ENCODE data around the gene SOX8.
A peak's percentile ranks its signal among the peaks of the same experiment; 100 is the strongest.
"Not testable (repeated sequence)": the region's sequence is repeated elsewhere in the genome, so short reads cannot be mapped to it uniquely, and the experiment has no call there.

Gene SOX8

DNA sequence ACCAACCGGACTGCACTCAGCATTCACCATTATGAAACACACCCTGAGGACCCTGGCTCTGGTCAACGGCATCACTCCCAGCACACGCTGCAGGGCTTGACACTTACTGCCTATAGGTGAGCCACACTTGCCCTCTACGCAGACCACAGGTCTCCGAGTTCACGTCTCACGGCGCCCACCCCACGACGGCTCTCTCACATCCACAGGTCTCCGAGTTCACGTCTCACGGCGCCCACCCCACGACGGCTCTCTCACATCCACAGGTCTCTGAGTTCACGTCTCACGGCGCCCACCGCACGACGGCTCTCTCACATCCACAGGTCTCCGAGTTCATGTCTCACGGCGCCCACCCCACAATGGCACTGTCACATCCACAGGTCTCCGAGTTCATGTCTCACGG lies 25.8 kb upstream of the SOX8 start:
- DNase-seq (ENCODE audit: low spot score) = not testable (repeated sequence)

GRCh38 chr16:959232-960040 lies 22.1 kb upstream of the SOX8 start:
- no peak for DNase-seq (ENCODE audit: low spot score)

DNA sequence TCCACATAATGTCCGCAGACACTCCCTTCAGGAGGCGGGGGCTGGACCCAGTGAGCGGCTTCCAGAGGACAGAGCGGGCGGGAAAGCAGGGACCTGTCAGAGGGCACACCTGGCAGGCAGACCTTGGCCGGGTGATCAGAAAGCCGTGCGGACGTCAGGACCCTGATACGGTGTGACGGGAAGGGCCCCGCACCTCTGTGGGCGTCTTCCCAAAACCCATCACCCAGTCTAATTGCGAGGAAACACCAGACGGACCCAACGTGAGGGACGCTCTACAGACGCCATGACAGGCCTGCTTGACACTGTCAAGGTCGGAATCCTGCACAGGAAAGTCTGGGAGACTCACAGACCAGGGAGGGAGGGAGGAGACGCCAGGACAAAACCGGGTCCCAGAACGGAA lies 19.2 kb upstream of the SOX8 start:
- no peak for DNase-seq (ENCODE audit: low spot score)

DNA sequence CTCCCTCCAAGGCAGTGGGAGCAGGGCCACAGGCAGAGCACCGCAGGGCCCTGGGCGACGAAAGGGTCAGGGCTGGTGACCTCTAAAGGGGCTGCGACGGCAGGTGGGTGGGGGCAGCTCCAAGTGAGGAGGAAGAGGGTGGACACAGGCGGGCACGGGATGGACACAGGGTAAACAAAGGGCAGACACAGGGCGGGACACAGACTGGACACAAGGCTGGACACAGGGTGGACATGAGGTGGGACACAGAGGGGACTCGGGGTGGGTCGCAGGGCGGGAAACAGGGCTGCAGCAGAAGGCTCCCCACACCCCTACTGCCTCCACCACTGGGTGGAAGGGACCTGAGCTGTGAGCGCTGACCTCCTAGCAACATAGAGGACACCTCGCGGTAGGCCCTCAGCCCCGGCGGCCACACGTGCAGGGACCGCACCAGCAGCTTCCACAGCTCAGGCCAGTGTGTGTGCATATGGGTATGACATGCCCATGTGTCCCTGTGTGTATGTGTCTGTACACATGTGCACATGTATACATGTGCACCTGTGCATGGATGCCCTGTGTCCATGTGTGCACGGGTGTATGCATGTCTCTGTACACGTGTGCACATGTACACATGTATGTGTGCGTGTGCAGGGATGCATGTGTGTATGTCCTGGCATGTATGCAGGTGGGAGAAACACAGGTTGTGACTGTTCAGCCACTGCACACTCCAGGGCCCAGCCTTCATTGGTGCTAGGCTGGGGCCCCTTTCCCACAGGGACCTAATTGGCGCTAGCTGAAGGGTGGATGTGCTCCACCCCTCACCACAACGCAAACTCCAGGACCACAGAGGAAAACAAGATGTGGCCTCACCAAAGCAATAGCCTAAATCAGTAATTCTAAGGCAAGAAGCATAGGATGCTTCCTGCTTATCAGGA lies 18.4 kb upstream of the SOX8 start:
- no peak for DNase-seq (ENCODE audit: low spot score)

DNA sequence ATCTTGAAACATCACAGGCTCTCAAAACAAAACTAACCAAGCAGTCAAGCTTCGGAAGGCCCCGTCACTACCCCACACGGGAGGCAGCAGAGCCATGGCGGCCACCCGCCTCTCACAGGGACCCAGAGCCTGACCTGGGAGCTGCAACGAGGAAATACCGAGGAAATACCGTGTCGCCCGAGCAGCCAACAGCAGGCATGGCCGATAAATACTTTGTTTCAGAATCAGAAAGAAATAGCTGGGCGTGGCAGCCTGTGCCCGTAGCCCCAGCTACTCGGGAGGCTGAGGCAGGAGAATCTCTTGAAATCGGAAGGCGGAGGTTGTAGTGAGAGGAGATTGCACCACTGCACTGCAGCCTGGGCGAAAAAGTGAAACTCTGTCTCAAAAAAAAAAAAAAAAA lies 17.7 kb upstream of the SOX8 start:
- no peak for DNase-seq (ENCODE audit: low spot score)

DNA sequence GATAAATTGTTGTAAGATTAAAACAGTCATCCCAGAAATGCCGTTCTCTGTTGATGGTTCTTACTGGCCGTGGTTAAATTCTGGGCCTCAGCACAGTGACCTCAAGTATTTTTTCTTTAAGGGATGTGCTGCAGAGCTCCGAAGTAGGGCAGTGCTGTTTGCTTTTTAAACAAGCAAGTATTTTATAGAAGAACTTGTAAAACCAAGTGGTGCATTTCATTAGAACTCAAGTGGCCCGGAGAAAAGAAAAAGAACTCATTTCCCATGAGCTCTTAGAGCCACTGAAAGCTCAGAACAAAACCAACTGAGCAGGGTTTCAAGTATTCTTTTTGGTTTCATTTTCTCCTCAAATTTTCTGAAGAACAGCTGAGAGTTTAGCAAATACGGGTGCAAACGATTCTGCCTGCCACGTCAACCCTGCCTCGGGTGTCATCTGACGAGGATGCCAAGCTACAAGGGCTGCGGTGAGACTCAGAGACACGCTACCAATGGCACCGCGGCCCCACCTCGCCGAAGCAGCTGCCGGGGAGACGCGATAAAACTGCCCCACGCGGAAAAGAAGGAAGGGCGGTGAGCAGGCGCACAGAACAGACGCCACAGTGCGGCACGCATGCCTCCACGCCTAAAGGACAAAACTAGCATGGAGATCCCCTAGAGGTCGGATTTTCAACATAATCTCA lies 17.1 kb upstream of the SOX8 start:
- DNase-seq (ENCODE audit: low spot score) = no peak

DNA sequence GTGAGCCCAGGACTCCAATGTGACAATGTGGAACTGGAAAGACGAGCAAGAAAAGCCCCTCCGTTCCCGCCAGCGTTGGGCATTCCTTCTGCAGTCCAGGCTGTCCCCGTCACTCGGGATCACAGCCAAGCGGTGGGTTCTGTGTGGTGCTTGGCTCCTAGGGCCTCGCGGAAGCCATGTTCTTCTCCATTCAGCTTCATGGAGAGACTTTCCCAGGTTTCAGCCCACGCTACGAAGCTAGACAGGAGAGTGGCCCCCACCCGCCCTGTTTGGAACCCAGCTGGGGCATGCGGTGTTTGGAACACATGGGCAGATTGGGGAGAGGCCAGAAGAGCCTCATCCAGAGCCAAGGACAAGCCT lies 16.6 kb upstream of the SOX8 start:
- DNase-seq (ENCODE audit: low spot score) = no peak

DNA sequence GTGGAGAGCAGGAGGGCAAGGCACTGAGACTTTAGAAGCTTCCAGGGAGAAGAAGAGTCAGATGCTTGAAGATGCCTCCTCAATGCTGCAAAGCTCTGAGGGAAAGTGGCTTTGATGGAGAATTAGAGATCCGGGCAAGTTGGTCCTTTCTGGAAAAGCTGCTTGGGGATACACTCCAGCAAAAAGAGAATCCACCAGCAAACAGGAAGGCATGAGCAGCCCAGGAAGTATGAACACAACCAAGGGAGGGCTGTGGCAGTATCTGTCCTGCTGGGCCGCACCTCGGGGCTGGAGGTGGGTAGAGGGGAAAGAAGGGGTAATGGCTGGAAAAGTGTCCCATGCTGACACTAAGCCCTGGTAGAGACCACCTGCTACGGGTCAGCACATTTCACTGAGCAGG lies 16.1 kb upstream of the SOX8 start:
- no peak for DNase-seq (ENCODE audit: low spot score)

DNA sequence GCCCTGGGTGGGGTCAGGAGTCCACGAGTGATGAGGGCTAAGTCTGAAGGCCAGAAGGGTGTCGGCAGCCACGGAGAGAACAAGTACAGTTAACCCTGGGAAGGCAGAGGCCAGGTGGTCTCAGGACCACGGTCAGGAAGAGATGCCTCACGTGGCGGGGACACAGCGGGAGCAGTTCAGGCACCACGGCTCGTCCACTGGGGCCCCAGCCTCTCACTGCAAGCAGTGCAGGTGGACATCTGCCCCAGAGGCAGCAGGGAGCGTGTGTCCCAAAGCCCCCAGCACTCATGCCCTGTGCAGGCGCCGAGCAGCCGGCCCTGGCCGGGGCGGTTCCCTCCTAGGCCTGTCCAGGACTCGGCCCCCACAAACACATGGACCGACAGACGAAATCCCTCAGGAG lies 15.5 kb upstream of the SOX8 start:
- DNase-seq (ENCODE audit: low spot score) = no peak

GRCh38 chr16:966505-966904 lies 15.1 kb upstream of the SOX8 start:
- DNase-seq (ENCODE audit: low spot score) = no peak

- DNase-seq (ENCODE audit: low spot score) = no peak
Observed at GRCh38 chr16:967077-967541, 14.5 kb upstream of the SOX8 start.

DNA sequence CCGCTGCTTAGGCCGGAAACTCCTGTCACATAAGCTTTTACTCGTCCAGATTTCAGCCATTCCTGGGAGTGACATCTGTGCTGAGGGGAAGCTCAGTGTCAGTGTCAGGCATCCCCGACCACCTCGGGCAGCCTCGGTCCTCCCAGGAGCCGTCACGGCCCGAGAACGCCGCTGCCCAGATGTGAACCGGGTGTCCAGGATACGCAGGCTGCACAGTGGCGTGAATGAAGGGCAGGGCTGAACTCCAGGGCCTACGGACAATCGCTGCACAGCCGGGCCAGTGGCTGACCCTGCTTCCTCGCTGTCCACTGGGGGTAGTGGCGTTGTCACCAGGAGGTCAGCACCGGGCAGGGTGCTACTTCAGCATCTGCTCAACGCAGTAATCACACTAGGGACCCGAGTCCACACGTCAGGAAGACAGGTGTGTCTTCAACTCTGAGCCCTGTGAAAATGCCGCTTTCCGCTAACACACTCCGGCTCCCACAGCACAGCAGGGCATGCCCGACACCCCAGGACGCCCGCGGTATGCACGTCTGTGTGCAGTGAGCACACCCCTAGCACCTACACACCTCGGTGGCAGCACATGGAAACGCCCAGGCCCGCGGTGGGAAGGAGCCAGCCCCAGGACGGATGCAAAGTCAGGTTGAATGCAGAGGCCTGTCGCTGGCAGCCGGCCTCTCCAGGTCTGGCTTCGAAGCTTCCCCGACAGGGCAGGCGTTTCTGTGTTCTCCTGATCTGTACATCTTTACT lies 13.8 kb upstream of the SOX8 start:
- DNase-seq (ENCODE audit: low spot score) = no peak

- no peak for DNase-seq (ENCODE audit: low spot score)
Observed at GRCh38 chr16:968620-969019, 12.9 kb upstream of the SOX8 start.

DNA sequence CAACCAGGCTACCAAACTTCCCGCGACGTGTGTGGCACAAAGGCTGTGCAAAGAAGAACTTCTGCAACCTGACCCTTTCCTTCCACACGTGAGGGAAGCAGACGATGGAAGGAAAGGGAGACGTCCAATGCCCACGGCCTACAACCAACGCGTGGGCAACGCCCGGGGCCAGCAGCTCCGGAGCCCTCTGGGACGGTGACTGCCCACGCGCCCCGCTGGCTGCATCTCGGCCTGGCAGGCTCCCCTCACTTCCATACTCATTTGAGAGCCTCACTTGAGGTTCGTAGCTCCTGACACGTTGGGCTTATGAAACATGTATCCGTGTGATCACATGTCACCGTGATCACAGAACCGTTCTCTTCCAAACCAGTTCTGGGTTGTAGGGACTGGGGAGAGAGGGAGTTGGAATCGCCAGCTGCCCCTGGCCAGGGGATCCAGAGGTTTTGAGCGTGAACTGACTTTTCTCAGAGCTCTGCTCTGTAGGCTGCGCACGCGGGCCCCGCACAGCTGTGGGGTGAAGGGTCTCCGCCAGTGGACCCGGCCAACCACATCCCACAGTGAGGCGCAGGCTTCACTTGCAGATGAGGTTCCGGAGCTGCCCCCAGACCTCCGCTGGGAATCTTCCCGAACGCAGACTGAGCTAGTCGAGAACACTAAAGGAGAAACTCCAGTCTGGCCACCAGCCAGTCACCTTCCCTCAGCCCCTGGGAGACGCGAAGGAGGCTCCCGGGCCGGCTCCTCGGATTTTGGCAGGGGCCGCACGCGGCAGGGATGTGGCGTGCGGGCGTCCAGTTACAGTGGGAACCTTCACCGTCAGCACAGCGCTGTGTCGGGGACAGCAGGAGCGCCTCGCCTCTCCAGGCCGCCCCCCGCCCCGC lies 11.8 kb upstream of the SOX8 start:
- DNase-seq (ENCODE audit: low spot score) = peak; percentile 74

DNA sequence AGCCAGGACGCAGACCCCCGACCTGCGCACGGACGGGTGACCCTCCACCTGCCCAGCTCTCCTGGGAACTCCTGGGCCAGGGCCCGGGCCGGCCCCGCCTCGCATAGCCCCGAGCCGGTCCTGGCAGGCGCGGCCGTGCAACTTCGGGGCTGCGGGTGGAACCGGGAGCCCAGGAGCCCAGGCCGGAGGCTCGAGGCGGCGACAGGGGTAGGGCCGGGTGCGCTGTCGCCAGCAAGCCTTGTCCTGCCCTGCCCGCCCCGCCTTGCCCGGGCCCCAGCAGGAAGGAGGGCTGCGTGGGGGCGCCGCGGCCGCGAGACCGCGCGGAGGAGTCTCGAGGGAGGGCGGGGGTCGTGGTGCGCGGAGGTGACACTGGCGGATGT lies 11.2 kb upstream of the SOX8 start:
- peak; percentile 62 for DNase-seq (ENCODE audit: low spot score)

DNA sequence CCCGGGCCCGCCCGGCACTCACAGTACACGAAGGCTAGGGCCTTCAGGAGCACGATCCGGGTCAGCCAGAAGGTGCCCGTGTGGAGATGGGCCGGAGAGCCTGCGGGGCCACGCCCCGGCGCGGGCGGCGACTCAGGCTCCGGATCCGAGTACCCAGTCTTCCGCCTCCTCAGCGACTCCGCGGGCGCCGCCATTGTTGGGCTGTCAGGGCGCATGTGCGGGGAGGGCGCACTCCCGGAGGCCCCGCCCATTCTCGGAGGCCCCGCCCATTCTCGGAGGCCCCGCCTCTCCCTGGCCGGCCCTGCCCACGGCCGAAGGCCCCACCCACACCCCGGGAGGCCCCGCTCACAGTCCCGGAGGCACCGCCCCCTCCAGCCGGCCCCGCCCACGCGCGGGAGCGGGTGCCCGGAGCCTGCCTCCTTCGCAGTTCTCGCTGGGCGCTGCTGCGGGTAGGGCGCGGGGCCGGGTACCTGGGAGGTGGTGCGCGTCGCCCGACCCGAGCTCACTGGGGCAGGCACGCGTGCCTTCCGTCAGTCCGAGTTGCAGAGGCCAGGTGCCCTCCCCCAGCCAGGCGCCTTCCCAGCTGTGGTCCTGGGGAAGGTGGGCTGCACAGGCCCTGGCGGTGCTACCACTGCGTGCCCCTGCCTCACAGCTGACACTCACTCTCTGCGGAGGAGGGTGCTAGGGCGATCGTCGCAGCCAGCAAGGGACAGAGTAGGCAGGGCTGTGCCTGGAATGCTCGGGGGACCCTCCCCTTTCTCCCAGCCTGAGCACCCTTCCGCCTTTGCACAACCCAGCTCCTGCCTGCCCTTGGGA lies 10.6 kb upstream of the SOX8 start, which contains the start of gene LMF1:
Gene LMF1 (minus strand): TSS at position 219 of the 816 bp plus-strand sequence. CDS start 4 bp downstream, at position 215.
- DNase-seq (ENCODE audit: low spot score) = peak; percentile 100

DNA sequence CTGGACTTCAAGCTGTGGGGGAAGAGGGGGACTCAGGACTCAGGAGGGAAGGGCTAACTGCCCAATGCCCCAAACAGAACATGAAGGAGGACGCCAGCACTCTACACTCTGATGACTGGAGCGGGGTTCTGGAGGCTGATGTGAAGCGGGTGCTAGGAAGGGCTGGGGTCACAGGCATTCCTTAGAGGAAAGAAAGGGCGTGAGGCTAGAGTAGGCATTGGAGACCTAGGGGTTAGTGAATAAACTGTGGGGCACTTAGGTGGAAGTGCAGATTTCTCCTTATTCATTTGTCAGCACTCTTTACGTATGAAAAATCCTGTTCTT lies 10.0 kb upstream of the SOX8 start:
- DNase-seq (ENCODE audit: low spot score) = no peak

DNA sequence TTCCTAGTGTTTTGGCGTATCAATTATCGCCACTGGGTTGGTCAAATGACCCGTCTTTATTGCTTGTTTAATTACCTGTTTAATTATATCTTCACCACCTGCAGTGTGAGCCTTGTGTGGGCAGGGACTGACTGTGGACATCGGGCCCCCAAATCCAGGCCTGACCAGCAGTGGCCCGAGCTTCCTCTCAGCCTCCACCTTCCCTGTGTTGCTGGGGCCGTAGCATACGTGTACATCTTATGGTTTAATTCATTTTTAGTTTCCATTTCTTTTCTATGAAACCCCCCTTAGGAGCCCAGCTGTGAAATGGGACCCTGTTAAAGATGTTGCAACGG lies 9.6 kb upstream of the SOX8 start:
- DNase-seq (ENCODE audit: low spot score) = no peak

GRCh38 chr16:972316-973002 lies 9.1 kb upstream of the SOX8 start:
- DNase-seq (ENCODE audit: low spot score) = no peak

DNA sequence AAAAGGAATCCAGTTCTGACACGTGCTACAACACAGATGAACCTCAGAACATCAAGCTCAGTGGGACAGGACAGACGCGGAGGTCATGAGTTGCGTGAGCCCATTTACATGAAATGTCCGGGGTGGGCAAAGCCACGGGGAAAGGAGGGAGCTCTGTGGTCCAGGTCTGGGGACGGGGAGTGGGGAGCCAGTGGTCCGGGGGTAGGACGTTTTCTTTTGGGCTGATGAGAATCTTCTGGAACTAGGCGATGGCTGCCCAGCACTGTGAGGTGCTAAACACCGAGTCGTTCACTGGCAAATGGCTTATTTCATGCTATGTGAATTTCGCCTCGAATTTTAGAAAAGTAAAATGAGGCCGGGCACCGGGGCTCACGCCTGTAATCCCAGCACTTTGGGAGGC lies 8.2 kb upstream of the SOX8 start:
- no peak for DNase-seq (ENCODE audit: low spot score)

All from AG20443 (cell line).